GM21723 (cell line): ENCODE results near the gene SPTLC3.

Experiments
- ATAC-seq: cut with Tn5 transposase; IDR thresholded peaks from one replicate; pipeline ENCODE4 v1.9.1; 2021; ENCODE audit warnings: mild to moderate bottlenecking, moderate library complexity; ENCODE audit not compliant: unreplicated experiment

The SPTLC3 gene

GRCh38 chr20:13130061-13130706 lies 121.4 kb downstream of the SPTLC3 start:
- no peak for ATAC-seq

DNA sequence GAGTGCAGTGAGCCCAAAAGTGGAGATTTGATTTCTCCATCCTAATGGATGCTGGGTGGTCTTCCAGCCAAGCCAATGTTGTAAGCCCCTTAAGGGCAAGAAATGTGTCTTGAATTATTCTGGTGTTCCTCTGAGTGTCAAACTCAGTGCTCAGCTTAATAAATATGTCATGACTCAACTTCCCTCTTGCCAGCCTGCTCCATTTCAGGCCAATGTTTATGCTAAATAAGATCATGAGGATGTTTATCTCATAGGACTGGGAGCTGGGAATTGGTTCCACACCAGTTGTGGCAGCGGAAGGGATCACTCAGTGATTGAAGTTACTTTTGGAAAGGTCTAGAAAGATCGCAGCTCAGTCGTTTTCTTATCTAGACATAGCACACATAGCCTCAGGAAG lies 121.9 kb downstream of the SPTLC3 start:
- no peak for ATAC-seq

GRCh38 chr20:13131688-13132087 lies 122.9 kb downstream of the SPTLC3 start:
- no peak for ATAC-seq

DNA sequence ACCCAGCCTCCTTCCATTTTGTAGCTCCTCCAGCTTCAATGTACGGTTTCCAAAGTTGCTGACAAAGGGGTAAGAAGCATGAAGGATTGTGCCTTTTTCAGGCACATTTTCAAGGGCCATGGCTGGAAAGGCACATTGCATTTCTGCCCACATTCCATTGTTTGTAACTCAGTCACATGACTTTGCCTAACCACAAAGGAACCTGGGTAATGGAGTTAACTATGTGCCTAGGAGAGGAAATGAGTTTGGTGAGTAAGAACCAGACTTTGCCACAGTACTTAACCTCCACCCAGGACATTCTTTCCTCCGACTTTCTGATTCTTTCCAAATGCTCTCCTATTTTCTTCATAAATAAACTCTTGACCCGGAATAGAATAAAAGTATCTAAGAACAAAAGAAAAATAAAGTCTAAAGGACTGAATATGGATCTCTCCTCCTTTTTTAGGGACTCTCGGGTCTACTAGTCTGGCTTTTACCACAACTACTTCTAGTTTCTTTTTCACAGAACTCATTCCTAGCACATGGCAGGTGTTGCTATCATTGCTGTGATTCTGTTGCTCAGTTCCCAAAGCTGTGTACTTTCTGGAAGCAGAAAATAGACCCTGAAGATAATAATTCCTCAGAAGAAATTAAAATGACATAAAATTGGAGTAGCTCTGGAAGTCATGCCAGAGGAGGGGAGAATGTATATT lies 130.8 kb downstream of the SPTLC3 start:
- no peak for ATAC-seq

GRCh38 chr20:13140201-13140600 lies 131.4 kb downstream of the SPTLC3 start:
- no peak for ATAC-seq

GRCh38 chr20:13140775-13141174 lies 132.0 kb downstream of the SPTLC3 start:
- no peak for ATAC-seq

DNA sequence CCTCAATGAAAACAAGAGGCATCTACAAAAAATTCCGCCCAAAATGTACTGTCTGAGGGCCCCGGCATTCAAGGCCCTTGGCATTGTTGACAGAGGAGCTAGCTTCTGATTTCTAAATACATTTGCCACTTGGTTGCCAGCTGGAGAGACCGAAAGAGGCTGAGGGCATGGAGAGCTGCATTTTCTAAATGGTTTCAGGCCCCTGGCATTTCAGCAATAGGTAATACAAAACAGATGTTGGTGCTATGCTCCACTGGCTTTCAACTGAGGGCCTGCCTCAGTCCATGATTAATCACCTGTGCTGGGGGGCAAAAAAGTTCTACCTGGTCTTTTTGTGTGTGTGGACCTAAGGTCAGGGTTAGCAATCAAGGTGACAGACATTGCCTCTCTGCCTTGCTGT lies 132.8 kb downstream of the SPTLC3 start:
- no peak for ATAC-seq

DNA sequence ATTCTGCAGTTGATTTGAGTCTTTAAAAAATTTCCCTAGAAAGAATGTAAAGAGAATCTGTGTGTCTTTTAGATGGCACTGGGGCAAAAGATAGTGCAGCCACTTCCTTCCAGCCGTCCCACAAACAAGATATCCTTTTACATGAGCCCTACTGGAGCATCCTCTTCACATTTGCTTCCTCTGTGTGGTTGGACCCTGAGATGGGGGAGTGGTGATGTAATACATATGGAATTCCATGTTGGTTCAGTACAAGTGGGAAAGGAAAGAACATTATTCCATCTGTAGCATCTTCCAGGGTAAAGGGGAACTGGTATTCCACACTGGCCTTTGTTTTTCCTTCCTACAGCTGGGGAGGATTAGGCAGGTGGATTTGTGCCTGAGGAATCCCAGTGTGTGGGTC lies 133.4 kb downstream of the SPTLC3 start:
- ATAC-seq: no peak

DNA sequence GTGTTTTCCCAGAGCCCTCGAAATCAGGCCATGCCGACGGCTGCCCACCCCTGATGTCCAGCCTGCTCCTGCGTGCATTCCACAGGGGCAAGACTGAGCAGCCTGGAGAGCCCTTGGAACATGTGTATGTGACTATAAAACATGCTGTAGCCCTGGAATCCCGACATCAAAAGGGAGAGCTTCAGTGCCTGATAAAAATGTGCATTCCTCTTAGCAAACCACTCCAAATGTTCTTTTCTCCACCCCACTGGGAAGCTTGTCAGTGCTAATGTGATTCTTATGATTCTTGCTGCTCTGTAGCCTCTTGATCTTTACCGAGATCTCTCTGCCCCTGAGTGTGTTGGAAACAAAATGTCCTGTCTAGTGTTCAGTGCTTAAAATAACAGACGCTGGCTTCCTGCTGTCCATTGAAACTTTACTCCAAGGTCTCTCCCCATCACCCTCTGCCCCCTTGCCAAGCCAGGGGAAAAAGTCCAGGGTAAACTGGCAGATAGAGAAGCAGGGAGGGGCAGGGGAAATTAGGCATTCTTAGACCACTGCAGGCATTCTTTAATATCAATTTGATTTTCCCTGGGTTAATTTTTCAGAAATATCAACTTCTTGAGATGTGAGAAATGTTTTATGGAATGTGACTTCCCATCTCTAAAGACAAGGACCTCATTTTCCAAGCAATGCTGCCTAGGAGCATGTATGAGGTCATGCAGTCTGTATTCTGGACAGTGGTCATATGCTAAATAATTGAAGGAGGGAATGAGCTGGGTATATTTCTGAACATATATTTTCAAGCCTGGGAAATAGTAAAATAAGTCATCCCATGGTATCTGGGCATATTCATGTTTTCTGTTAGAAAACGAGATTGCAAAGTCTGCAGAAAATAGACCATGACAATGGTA lies 138.5 kb downstream of the SPTLC3 start:
- ATAC-seq: no peak

DNA sequence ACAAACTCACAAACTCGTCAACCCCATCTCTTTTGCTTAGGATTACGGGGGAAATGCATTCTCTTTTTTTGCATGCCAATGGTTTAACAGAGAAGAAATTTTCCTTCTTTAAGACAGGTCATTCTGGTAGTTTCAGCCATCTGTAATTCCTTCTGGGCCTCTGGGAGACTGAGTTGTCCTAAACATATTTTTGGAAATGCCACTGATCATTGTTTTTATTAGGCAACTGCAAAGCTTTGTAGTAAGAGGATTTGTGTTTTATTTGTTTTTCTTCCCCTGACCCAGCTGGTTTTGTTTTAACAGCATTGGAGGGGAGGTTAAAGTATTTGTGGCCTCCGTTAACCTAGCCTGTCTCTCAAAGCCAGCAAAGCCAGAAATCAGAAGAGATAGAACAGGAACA lies 139.2 kb downstream of the SPTLC3 start:
- ATAC-seq: no peak

GRCh38 chr20:13148402-13148801 lies 139.6 kb downstream of the SPTLC3 start:
- ATAC-seq: no peak

DNA sequence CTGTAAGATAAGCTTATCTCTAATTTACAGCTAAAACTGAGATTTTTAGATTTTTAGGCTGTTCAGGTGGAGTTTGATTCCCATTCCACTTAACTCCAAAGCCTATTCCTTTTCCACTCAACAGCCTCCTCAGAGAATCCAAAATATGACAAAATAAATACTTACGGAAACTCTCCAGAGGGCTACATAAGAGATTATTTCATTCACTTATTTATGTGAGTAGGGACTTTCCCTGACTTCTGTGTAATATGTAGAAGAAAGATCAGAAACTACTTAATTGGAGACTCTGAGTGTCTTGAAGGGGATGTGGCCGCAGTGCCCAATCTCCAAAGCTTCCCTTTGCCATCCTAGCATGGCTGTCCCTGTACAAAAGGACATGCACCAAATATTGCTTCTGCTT lies 140.2 kb downstream of the SPTLC3 start:
- no peak for ATAC-seq

DNA sequence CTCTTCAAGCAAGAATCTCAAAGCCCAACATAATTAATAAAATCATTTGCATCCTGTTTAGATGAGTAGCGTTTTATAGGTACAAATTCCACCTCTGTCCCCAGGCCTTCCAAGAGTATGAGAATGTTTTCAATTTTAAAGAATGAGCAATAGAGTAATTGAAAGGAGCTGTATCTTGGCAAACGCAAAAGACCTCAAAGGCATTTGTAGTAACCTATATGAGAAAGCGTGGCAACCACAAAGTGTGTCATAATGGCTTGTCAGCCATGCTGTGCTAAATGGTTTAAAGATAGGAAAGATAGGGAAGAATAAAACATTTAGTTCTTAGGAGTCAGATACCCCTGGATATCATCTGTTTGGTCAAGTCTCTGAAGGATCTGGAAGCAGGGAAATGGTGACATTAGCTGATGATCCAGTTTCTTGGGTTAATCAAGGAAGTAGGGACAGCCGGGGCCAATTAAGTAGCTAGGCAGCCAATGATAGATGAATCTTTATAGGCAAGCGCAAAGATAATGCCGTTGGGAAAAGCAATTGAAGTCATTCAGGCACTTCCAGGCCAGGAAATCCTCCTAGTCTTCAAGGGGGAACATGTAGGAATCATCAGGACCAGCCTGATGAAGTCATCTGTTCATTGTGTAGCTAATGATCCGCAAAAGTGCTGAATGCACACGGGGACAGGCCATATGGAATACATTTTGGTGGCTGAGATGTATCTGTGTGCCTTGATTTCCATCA lies 140.8 kb downstream of the SPTLC3 start:
- no peak for ATAC-seq

GRCh38 chr20:13158369-13158768 lies 149.6 kb downstream of the SPTLC3 start:
- no peak for ATAC-seq

- ATAC-seq: no peak
These were observed 151.1 kb downstream of the SPTLC3 start for GRCh38 chr20:13159889-13160288.

DNA sequence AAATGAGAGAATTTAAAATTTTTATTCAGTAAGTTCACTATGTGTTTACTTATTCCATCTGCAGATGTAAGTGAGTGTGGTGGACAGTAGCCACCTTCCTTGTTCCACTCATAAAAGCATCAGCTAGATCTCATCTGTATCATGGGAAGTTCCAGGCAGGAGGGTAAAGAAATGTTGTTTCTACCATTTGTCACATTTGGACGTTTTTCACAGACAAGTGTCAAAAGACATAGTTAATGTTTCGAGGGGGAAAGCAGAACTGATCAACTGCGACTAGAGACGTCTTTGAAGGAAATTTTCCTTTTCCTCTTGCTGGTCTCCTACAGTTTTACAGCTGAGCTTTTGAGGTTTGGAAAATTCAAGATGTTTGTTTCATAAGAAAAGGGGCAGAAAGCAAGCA lies 156.4 kb downstream of the SPTLC3 start:
- ATAC-seq: no peak

DNA sequence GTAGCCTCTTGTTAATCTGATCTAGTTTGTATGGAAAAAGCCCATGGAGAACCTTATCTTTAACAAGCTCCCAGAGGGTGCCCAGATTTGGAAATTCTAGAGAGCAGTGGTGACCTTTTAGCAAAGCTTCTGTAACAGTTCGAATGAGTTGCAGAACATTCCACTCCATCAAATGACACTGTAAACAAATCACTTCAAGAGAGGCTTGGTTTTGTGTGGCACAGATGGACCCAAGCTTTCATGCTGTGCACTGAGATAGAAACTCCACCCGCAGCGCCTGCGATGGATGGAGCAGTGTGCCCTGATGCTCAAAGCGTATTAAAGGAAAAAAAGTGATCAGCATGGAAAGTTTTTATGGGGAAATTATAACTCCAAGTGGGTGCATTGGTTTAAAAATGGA lies 157.2 kb downstream of the SPTLC3 start:
- no peak for ATAC-seq

- no peak for ATAC-seq
These were observed 157.7 kb downstream of the SPTLC3 start for GRCh38 chr20:13166437-13166836.

DNA sequence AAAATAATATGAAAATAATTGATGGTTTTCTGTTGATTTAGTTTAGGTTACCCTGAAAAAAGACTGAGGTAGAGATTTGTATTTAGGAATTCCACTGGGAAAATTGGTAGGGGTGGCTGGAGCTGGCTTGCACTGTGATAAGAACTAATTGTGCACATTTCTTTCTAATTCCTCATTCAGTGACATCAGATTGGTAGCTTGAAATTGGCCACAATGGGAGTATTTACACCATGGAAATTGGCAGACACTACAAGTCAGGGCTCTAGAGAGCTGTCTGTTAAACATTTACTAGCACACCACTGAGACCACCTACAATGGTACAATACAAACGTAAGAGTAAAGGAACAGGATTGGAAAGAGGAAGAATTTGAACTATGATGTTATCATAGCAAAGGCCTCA lies 160.3 kb downstream of the SPTLC3 start:
- no peak for ATAC-seq

- ATAC-seq: no peak
These were observed 162.0 kb downstream of the SPTLC3 start for GRCh38 chr20:13170771-13171170.

GRCh38 chr20:13173201-13173600 lies 164.4 kb downstream of the SPTLC3 start:
- no peak for ATAC-seq
